Measurements from ENCODE around the gene IFNGR2.

GRCh38 chr21:33428669-33429068, 25.5 kb downstream of the IFNGR2 start:
- TF ChIP-seq ZFP30 (CRISPR knock-in tag; IDR thresholded peaks at IDR 0.05) = no peak
- TF ChIP-seq CSDC2 (CRISPR knock-in tag; IDR thresholded peaks at IDR 0.05) = no peak
- TF ChIP-seq, protein P1, sequence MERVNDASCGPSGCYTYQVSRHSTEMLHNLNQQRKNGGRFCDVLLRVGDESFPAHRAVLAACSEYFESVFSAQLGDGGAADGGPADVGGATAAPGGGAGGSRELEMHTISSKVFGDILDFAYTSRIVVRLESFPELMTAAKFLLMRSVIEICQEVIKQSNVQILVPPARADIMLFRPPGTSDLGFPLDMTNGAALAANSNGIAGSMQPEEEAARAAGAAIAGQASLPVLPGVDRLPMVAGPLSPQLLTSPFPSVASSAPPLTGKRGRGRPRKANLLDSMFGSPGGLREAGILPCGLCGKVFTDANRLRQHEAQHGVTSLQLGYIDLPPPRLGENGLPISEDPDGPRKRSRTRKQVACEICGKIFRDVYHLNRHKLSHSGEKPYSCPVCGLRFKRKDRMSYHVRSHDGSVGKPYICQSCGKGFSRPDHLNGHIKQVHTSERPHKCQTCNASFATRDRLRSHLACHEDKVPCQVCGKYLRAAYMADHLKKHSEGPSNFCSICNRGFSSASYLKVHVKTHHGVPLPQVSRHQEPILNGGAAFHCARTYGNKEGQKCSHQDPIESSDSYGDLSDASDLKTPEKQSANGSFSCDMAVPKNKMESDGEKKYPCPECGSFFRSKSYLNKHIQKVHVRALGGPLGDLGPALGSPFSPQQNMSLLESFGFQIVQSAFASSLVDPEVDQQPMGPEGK (CRISPR knock-in tag; IDR thresholded peaks at IDR 0.05; ENCODE audit: borderline replicate concordance) = no peak
- no peak for TF ChIP-seq GLIS3 (CRISPR knock-in tag; IDR thresholded peaks at IDR 0.05)
- TF ChIP-seq SNAI2 (CRISPR knock-in tag; IDR thresholded peaks at IDR 0.05) = no peak
- no peak for TF ChIP-seq TOX (CRISPR knock-in tag; IDR thresholded peaks at IDR 0.05; ENCODE audit: borderline replicate concordance)
- no peak for TF ChIP-seq PPARA (CRISPR knock-in tag; IDR thresholded peaks at IDR 0.05; ENCODE audit: borderline replicate concordance)
- TF ChIP-seq TCF4 (CRISPR knock-in tag; IDR thresholded peaks at IDR 0.05; ENCODE audit: borderline replicate concordance) = no peak
- TF ChIP-seq, protein P2, sequence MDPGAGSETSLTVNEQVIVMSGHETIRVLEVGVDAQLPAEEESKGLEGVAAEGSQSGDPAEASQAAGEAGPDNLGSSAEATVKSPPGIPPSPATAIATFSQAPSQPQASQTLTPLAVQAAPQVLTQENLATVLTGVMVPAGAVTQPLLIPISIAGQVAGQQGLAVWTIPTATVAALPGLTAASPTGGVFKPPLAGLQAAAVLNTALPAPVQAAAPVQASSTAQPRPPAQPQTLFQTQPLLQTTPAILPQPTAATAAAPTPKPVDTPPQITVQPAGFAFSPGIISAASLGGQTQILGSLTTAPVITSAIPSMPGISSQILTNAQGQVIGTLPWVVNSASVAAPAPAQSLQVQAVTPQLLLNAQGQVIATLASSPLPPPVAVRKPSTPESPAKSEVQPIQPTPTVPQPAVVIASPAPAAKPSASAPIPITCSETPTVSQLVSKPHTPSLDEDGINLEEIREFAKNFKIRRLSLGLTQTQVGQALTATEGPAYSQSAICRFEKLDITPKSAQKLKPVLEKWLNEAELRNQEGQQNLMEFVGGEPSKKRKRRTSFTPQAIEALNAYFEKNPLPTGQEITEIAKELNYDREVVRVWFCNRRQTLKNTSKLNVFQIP (CRISPR knock-in tag; IDR thresholded peaks at IDR 0.05; ENCODE audit: borderline replicate concordance, low read depth) = no peak
- TF ChIP-seq CSRNP3 (CRISPR knock-in tag; IDR thresholded peaks at IDR 0.05) = no peak
